OCI-LY7 (cell line): Measurements from ENCODE around the gene PAK4. TPM values are rescaled to one million over a fixed set of nuclear protein-coding genes. Genes with fewer than 3 reads are reported as not detected.
A peak's percentile ranks its signal among the peaks of the same experiment; 100 is the strongest.

Source experiments
- BruUV-seq: library from RNA; stranded (reverse); fragments of 400-500 nt; replicated peaks from 2 replicates; lab custom pipeline; 2021; lab: Mats Ljungman, UMichigan
- CTCF ChIA-PET: fragments of 300-600 bp; sonication (Branson Sonifier 250); formaldehyde crosslinking; loops from one replicate; lab custom pipeline; 2022; ENCODE audit warnings: antibody characterized with exemption; ENCODE audit not compliant: unreplicated experiment; lab: Charles Lee
- POLR2A ChIA-PET: fragments of 300-600 bp; sonication (Branson Sonifier 250); formaldehyde crosslinking; loops from one replicate; lab custom pipeline; 2022; ENCODE audit warnings: antibody characterized with exemption; lab: Charles Lee
- DNase-seq: peaks from one replicate; pipeline ENCODE4 v3.0.0-alpha.2; 2015; ENCODE audit warnings: low spot score
- H2AFZ ChIP-seq: fragments of 200-600 bp; sonication (generic), shearing (Covaris generic); 2 replicates; pipeline ENCODE4 v1.6.1; 2014; ENCODE audit warnings: mild to moderate bottlenecking, antibody characterized with exemption, low read length, moderate library complexity
- H3K27ac ChIP-seq: fragments of 200-600 bp; sonication (generic); 2 replicates; pipeline ENCODE4 v1.5.1; 2014; ENCODE audit warnings: mixed run types, low read depth, mild to moderate bottlenecking, moderate library complexity, low read length, inconsistent platforms; ENCODE audit not compliant: poor library complexity, severe bottlenecking
- H3K36me3 ChIP-seq: fragments of 200-600 bp; sonication (generic); 2 replicates; pipeline ENCODE4 v1.6.1; 2014; ENCODE audit warnings: mild to moderate bottlenecking, antibody characterized with exemption, low read length, moderate library complexity, mixed read lengths; ENCODE audit not compliant: insufficient read depth
- H3K4me1 ChIP-seq: fragments of 200-600 bp; sonication (generic); 2 replicates; pipeline ENCODE4 v1.5.1; 2014; ENCODE audit warnings: mild to moderate bottlenecking, low read length; ENCODE audit not compliant: insufficient read depth, poor library complexity, severe bottlenecking
- H3K4me2 ChIP-seq: fragments of 200-600 bp; sonication (generic); 2 replicates; pipeline ENCODE4 v1.6.1; 2014; ENCODE audit warnings: mild to moderate bottlenecking, low read length
- H3K4me3 ChIP-seq: fragments of 200-600 bp; sonication (generic); 2 replicates; pipeline ENCODE4 v1.5.1; 2014; ENCODE audit warnings: mild to moderate bottlenecking, low read depth, low read length; ENCODE audit not compliant: poor library complexity, severe bottlenecking
- H3K79me2 ChIP-seq: fragments of 200-600 bp; sonication (generic); 2 replicates; pipeline ENCODE4 v1.6.1; 2016; ENCODE audit warnings: low read depth, mild to moderate bottlenecking, low read length, moderate library complexity, mixed read lengths; ENCODE audit not compliant: insufficient read depth
- H3K9me2 ChIP-seq: fragments of 200-600 bp; sonication (generic); 2 replicates; pipeline ENCODE4 v1.6.1; 2016; ENCODE audit warnings: mild to moderate bottlenecking, low read length, mixed read lengths; ENCODE audit not compliant: insufficient read depth
- H3K9me3 ChIP-seq: fragments of 200-600 bp; sonication (generic); 2 replicates; pipeline ENCODE4 v1.6.1; 2014; ENCODE audit warnings: mild to moderate bottlenecking, mixed run types, low read length, mixed read lengths
- H4K20me1 ChIP-seq: fragments of 200-600 bp; sonication (generic); 2 replicates; pipeline ENCODE4 v1.6.1; 2014; ENCODE audit warnings: mild to moderate bottlenecking, antibody characterized with exemption, low read length, moderate library complexity, mixed read lengths; ENCODE audit not compliant: insufficient read depth
- CTCF ChIP-seq: fragments of 200-600 bp; sonication (generic); conservative IDR thresholded peaks from 2 replicates; pipeline ENCODE4 v1.5.1; 2014; ENCODE audit warnings: mild to moderate bottlenecking, antibody characterized with exemption, low read length, moderate library complexity, mixed read lengths
- EZH2phosphoT487 ChIP-seq: fragments of 200-600 bp; sonication (generic); IDR thresholded peaks from 2 replicates; pipeline ENCODE4 v1.6.1; 2018; ENCODE audit warnings: low read depth, borderline replicate concordance, mild to moderate bottlenecking, mixed run types, antibody characterized with exemption, low read length, moderate library complexity, mixed read lengths
- intact Hi-C: fragments of 100-400 bp; cut with micrococcal nuclease; formaldehyde crosslinking; loops from one replicate; pipeline ENCODE4 v1.10.0; 2022; ENCODE audit not compliant: unreplicated experiment
- total RNA-seq, 2 experiments: library from RNA; depleted of rRNA in 1 of 2; stranded (reverse); fragments of >200 nt in 1 of 2; shearing (Covaris generic) in 1 of 2; gene quantifications; 2 replicates each; pipeline ENCODE4 v1.2.3, GENCODE V29; 2014 to 2022

PAK4 gene
- total RNA-seq, 2 experiments from 2014 or later: 7.8 to 26.7 TPM

GRCh38 chr19:39197808-39198207 lies 72.2 kb downstream of the PAK4 start:
- H3K79me2 ChIP-seq: no peaks in the 10 kb centered on the region
- intact Hi-C loops: no loop called here
- no peak for DNase-seq
- no TSS peak for BruUV-seq
- no peaks in the 10 kb centered on the region for H3K9me3 ChIP-seq
- no peak overlapping the region for H3K27ac ChIP-seq
- POLR2A ChIA-PET: no interaction called here
- H3K9me2 ChIP-seq: no peaks in the 10 kb centered on the region
- H3K4me3 ChIP-seq: no peak overlapping the region
- H4K20me1 ChIP-seq: no peaks in the 10 kb centered on the region
- no peaks in the 10 kb centered on the region for H3K36me3 ChIP-seq
- H2AFZ ChIP-seq: no peak overlapping the region
- CTCF ChIA-PET: no interaction called here
- TF ChIP-seq EZH2phosphoT487: no peak
- peak; percentile 40 for TF ChIP-seq CTCF
- no peaks in the 10 kb centered on the region for H3K4me1 ChIP-seq
- no peak overlapping the region for H3K4me2 ChIP-seq

GRCh38 chr19:39199025-39199424 lies 73.4 kb downstream of the PAK4 start:
- TF ChIP-seq EZH2phosphoT487 (no peak), CTCF (no peak)
- no peak overlapping the region for H3K27ac ChIP-seq
- H3K9me2 ChIP-seq: no peaks in the 10 kb centered on the region
- H3K4me1 ChIP-seq: no peaks in the 10 kb centered on the region
- no peak overlapping the region for H3K4me3 ChIP-seq
- no peak overlapping the region for H3K4me2 ChIP-seq
- H3K79me2 ChIP-seq: no peaks in the 10 kb centered on the region
- POLR2A ChIA-PET: interaction anchor here (0.7 kb wide), 1 partner anchor 239 kb away, joined by 6 read pairs; no protein-coding TSS in a partner anchor
- no TSS peak for BruUV-seq
- CTCF ChIA-PET: no interaction called here
- no peak for DNase-seq
- no peaks in the 10 kb centered on the region for H3K36me3 ChIP-seq
- no peaks in the 10 kb centered on the region for H4K20me1 ChIP-seq
- intact Hi-C loops: no loop called here
- H2AFZ ChIP-seq: no peak overlapping the region
- H3K9me3 ChIP-seq: no peaks in the 10 kb centered on the region

GRCh38 chr19:39200066-39200802 lies 74.6 kb downstream of the PAK4 start:
- CTCF ChIA-PET: no interaction called here
- Histone ChIP-seq H3K9me3 (no peaks in the 10 kb centered on the region), H3K27ac (no peak overlapping the region), H2AFZ (no peak overlapping the region), H3K4me3 (no peak overlapping the region), H3K4me2 (no peak overlapping the region), H3K36me3 (no peaks in the 10 kb centered on the region), H3K9me2 (no peaks in the 10 kb centered on the region), H3K79me2 (no peaks in the 10 kb centered on the region), H4K20me1 (no peaks in the 10 kb centered on the region), H3K4me1 (no peaks in the 10 kb centered on the region)
- POLR2A ChIA-PET: no interaction called here
- TF ChIP-seq EZH2phosphoT487 (no peak), CTCF (no peak)
- no TSS peak for BruUV-seq
- no peak for DNase-seq
- intact Hi-C loops: no loop called here
